ENCODE data around the gene RNASEL.

DNA sequence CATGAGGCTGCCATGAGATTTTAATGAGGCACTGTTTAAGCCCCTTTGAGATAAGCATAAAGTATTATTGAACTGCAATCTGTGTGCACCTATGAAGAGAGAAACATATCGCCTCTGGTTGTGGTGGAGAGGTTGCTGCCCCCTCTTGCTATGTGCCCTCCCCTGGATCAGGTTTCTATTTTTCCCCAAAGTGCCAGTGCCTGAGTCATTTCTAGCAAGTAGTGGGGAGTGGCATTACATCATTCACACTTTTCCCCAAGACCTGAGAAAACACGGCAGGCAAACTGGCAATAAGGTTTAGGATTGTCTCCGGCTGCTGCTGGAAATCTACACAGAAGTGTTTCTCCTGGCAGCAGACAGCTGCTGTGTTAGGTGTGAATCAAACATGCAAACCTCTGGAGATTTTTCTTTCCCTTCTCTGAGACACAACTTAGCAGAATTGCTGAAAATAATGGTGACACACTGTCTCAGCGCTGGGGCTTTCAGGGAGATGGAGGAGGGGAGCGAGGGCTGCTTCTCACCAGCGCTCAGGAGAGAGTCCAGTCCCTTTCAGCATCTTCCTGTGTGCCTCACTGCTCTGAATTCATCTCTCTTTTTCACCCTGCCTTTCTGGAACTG, 28.8 kb upstream of the RNASEL start:
- TF ChIP-seq, protein P1, sequence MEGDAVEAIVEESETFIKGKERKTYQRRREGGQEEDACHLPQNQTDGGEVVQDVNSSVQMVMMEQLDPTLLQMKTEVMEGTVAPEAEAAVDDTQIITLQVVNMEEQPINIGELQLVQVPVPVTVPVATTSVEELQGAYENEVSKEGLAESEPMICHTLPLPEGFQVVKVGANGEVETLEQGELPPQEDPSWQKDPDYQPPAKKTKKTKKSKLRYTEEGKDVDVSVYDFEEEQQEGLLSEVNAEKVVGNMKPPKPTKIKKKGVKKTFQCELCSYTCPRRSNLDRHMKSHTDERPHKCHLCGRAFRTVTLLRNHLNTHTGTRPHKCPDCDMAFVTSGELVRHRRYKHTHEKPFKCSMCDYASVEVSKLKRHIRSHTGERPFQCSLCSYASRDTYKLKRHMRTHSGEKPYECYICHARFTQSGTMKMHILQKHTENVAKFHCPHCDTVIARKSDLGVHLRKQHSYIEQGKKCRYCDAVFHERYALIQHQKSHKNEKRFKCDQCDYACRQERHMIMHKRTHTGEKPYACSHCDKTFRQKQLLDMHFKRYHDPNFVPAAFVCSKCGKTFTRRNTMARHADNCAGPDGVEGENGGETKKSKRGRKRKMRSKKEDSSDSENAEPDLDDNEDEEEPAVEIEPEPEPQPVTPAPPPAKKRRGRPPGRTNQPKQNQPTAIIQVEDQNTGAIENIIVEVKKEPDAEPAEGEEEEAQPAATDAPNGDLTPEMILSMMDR (IDR thresholded peaks at IDR 0.05; ENCODE audit: low read depth, low read length, missing input control): no peak
- no peak for TF ChIP-seq YY1 (IDR thresholded peaks at IDR 0.05)

All from liver (tissue), 2 donors.